K562 (cell line): ENCODE results near the gene ARHGAP9. TPM values are rescaled to one million over a fixed set of nuclear protein-coding genes. Genes with fewer than 3 reads are reported as not detected.

Experiments
- ATAC-seq: fragments of 200-7000 bp; cut with Tn5 transposase; 3 replicates; pipeline ENCODE4 v1.9.1; 2020; ENCODE audit warnings: moderate library complexity
- BruUV-seq: library from RNA; stranded (reverse); fragments of 400-500 nt; replicated peaks from 2 replicates; lab custom pipeline; 2021; lab: Mats Ljungman, UMichigan
- CTCF ChIA-PET: fragments of 300-600 bp; formaldehyde crosslinking; extraction: SDS; loops from one replicate; lab custom pipeline; 2021; ENCODE audit warnings: low intra/inter-chr PET ratio; lab: Yijun Ruan, JAX
- POLR2A ChIA-PET: fragments of 300-600, 350-650 bp; sonication (Branson Sonifier 250); formaldehyde crosslinking; extraction: SDS; loops from one replicate; lab custom pipeline; 2021; ENCODE audit warnings: antibody characterized with exemption, inconsistent platforms; lab: Yijun Ruan, JAX
- DNase-seq, 4 experiments: peaks; one replicate each; pipeline versions ENCODE4 v3.0.0 to v3.0.0-alpha.2; 2011 to 2018; ENCODE audit warnings: low spot score in 3 of 4, mixed read lengths in 3 of 4; ENCODE audit errors: extremely low read depth in 1 of 4
- FAIRE-seq: peaks from 2 replicates; lab custom pipeline; 2011; peaks lifted over from hg19 to GRCh38; lab: Jason Lieb, UNC
- H2AFZ ChIP-seq: 2 replicates; pipeline ENCODE4 v1.6.0; 2011; ENCODE audit warnings: low read depth, low read length, control low read depth, inconsistent platforms
- H3K27ac ChIP-seq: fragments of 200-600 bp; 3 replicates; pipeline ENCODE4 v1.8.0; 2011; ENCODE audit warnings: low read depth, mild to moderate bottlenecking, control low read depth, inconsistent platforms, low read length, moderate library complexity, mixed read lengths; ENCODE audit errors: extremely low read depth
- H3K27me3 ChIP-seq, 2 experiments: fragments of 300-600 bp in 1 of 2; 2 replicates in 1 of 2; 3 replicates in 1 of 2; pipeline versions ENCODE4 v1.6.0 to v1.8.0; 2011; ENCODE audit warnings: inconsistent platforms in 2 of 2, low read length in 2 of 2, mild to moderate bottlenecking in 1 of 2, mixed read lengths in 1 of 2, moderate library complexity in 1 of 2; ENCODE audit not compliant: control insufficient read depth in 2 of 2, insufficient read depth in 2 of 2
- H3K36me3 ChIP-seq: fragments of 300-600 bp; 3 replicates; pipeline ENCODE4 v1.8.0; 2011; ENCODE audit warnings: mild to moderate bottlenecking, low read length, inconsistent platforms; ENCODE audit not compliant: control insufficient read depth, insufficient read depth
- H3K4me1 ChIP-seq, 2 experiments: fragments of 200-600 bp in 1 of 2; replicated peaks in 1 of 2; 2 replicates in 1 of 2; 3 replicates in 1 of 2; pipeline versions ENCODE4 v1.5.1 to v1.8.0; 2011; ENCODE audit warnings: inconsistent platforms in 2 of 2, low read length in 2 of 2, mild to moderate bottlenecking in 1 of 2, mixed read lengths in 1 of 2, moderate library complexity in 1 of 2; ENCODE audit not compliant: control insufficient read depth in 2 of 2, insufficient read depth in 2 of 2
- H3K4me2 ChIP-seq: 2 replicates; pipeline ENCODE4 v1.6.1; 2011; ENCODE audit warnings: low read length, control low read depth, inconsistent platforms, mixed read lengths; ENCODE audit not compliant: insufficient read depth
- H3K4me3 ChIP-seq: fragments of 200-600 bp; sonication (generic), shearing (Covaris generic); 2 replicates; pipeline ENCODE4 v1.5.1; 2016; ENCODE audit warnings: control low read depth, inconsistent platforms
- H3K79me2 ChIP-seq: fragments of 200-600 bp; 3 replicates; pipeline ENCODE4 v1.8.0; 2011; ENCODE audit warnings: low read length, inconsistent platforms; ENCODE audit not compliant: control insufficient read depth, insufficient read depth
- H3K9ac ChIP-seq, 2 experiments: 2 replicates each; pipeline versions ENCODE4 v1.6.0 to v1.6.1; 2011; ENCODE audit warnings: low read depth in 2 of 2, low read length in 2 of 2, control low read depth in 1 of 2, inconsistent platforms in 1 of 2, mild to moderate bottlenecking in 1 of 2, mixed read lengths in 1 of 2; ENCODE audit not compliant: insufficient read depth in 1 of 2
- H3K9me1 ChIP-seq: one replicate; pipeline ENCODE4 v1.6.0; 2011; ENCODE audit warnings: inconsistent platforms, mild to moderate bottlenecking, low read length, moderate library complexity; ENCODE audit not compliant: control insufficient read depth, insufficient read depth
- H3K9me3 ChIP-seq: replicated peaks from 2 replicates; pipeline ENCODE4 v1.5.1; 2011; ENCODE audit warnings: low read depth, low read length, inconsistent platforms; ENCODE audit not compliant: control insufficient read depth, insufficient read depth
- H4K20me1 ChIP-seq: replicated peaks from 2 replicates; pipeline ENCODE4 v1.6.1; 2011; ENCODE audit warnings: low read length, inconsistent platforms, mixed read lengths; ENCODE audit not compliant: control insufficient read depth, insufficient read depth
- BRD4 ChIP-seq: fragments of 200-600 bp; sonication (generic); IDR thresholded peaks from 2 replicates; pipeline ENCODE4 v1.6.1; 2017; ENCODE audit warnings: inconsistent platforms
- CHD1 ChIP-seq: fragments of 200-600 bp; sonication (generic); IDR thresholded peaks from one replicate; pipeline ENCODE4 v1.6.1; 2012; ENCODE audit warnings: mild to moderate bottlenecking, moderate library complexity, low read length, inconsistent platforms
- HOMEZ ChIP-seq: fragments of 250-450 bp; sonication (Bioruptor Pico); IDR thresholded peaks from 2 replicates; pipeline ENCODE4 v1.4.0; 2020; ENCODE audit warnings: mild to moderate bottlenecking, moderate library complexity
- TRIM25 ChIP-seq: fragments of 450-650 bp; IDR thresholded peaks from 2 replicates; pipeline ENCODE4 v1.7.0; 2016; ENCODE audit warnings: borderline replicate concordance
- ZNF699 ChIP-seq: fragments of 250-450 bp; sonication (Bioruptor Pico); IDR thresholded peaks from 2 replicates; pipeline ENCODE4 v1.8.0; 2021; ENCODE audit warnings: mild to moderate bottlenecking, moderate library complexity; ENCODE audit not compliant: insufficient replicate concordance
- WGBS: fragments of 100-300 bp; shearing (Covaris generic); methylation state at CpG from one replicate; pipeline ENCODE4 v1.1.6; 2016; ENCODE audit warnings: low coverage, mixed read lengths; ENCODE audit not compliant: insufficient coverage; ENCODE audit errors: missing lambda C conversion rate; 5-methylcytosine and 5-hydroxymethylcytosine counted together
- in situ Hi-C: fragments of 300-500 bp; cut with MboI; formaldehyde crosslinking; loops from 4 replicates; pipeline ENCODE4 v1.15.0; 2018; ENCODE audit warnings: inconsistent platforms, mixed read lengths
- intact Hi-C: fragments of 100-400 bp; cut with micrococcal nuclease; formaldehyde crosslinking; loops from 2 replicates; pipeline ENCODE4 v1.14.2; 2022
- polyA plus RNA-seq, 8 experiments: library from polyadenylated mRNA; depleted of rRNA in 4 of 8; stranded (reverse) in 5 of 8; unstranded in 3 of 8; fragments of >200 nt; fragmentation: Nextera tagmentation in 2 of 8; fragmentation: Illumina TruSeq in 1 of 8; extraction: Ambion mirVana in 2 of 8; extraction: Trizol in 1 of 8; gene quantifications; 2 replicates each; pipeline versions ENCODE4 v1.2.1 to v1.2.3, GENCODE V29; 2011 to 2014; ENCODE audit warnings: inconsistent platforms in 1 of 8, missing spikeins in 1 of 8
- total RNA-seq, 7 experiments: library from RNA; depleted of rRNA in 6 of 7; stranded (reverse); fragments of >200 nt in 6 of 7; fragmentation: Illumina TruSeq in 2 of 7; extraction: Trizol in 2 of 7; gene quantifications; 2 replicates each; pipeline versions ENCODE4 v1.2.1 to v1.2.3, GENCODE V29; 2011 to 2021; ENCODE audit warnings: low replicate concordance in 1 of 7
- TF ChIP-seq, protein P1 (sequence below): fragments of 450-650 bp; IDR thresholded peaks from 2 replicates; pipeline ENCODE4 v1.6.1; 2016; ENCODE audit warnings: mild to moderate bottlenecking, moderate library complexity

Gene ARHGAP9
- total and polyA plus RNA-seq, 9 of the 15 experiments (the other 6 are each of a cell fraction or from before 2014, with no cell fraction given), result 1.5 to 10.2 (median 5.1) TPM

DNA sequence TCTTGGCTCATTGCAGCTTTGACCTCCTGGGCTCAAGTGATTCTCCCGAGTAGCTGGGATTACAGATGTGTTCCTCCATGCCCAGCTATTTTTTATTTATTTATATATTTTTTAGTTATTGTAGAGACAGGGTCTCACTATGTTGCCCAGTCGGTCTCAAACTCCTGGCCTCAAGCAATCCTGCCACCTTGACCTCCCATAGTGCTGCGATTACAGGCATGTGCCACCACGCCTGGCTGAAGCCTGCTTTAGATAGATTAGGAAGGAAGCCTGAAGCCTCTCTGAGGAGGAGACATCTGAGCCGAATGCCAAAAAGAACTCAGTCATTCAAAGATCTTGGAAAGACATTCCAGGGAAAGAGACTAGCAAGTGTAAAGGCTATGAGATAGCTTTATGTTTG, 34.9 kb downstream of the ARHGAP9 start:
- BruUV-seq, result no TSS peak
- ATAC-seq (peak; percentile 48), DNase-seq (no peak), FAIRE-seq (peak; percentile 26)
- Histone ChIP-seq H3K9me1 (no peaks in the 10 kb centered on the region), H3K27me3 (no peaks in the 10 kb centered on the region), H2AFZ (no peak overlapping the region), H3K36me3 (no peaks in the 10 kb centered on the region), H3K9ac (no peak overlapping the region; a peak in 1 of 4 replicates), H3K27ac (no peak overlapping the region), H3K4me1 (peaks cover 0 to 6% of the 10 kb centered on the region in 2 experiments; a peak in 2 of 5 replicates), H3K4me3 (no peak overlapping the region), H3K4me2 (no peak overlapping the region), H3K79me2 (no peaks in the 10 kb centered on the region), H3K9me3 (0 out of 2 replicates have a peak, but pooled peaks cover 3% of the 10 kb centered on the region), H4K20me1 (no peaks in the 10 kb centered on the region)
- ChIA-PET CTCF (no interaction called here), POLR2A (interaction anchor here (0.9 to 2.1 kb wide), 4 partner anchors 9 to 14 kb away, joined by 3 to 6 read pairs (median 4); partner anchors contain the start of gene INHBE)
- intact Hi-C loops, result no loop called here
- WGBS, result 15% methylated on average over 5 of the region's 5 CpGs
- in situ Hi-C loops, result no loop called here
- TF ChIP-seq TRIM25 (no peak), ZNF699 (CRISPR knock-in tag) (no peak), HOMEZ (CRISPR knock-in tag) (no peak), CHD1 (no peak), BRD4 (no peak)
- TF ChIP-seq, protein P1, sequence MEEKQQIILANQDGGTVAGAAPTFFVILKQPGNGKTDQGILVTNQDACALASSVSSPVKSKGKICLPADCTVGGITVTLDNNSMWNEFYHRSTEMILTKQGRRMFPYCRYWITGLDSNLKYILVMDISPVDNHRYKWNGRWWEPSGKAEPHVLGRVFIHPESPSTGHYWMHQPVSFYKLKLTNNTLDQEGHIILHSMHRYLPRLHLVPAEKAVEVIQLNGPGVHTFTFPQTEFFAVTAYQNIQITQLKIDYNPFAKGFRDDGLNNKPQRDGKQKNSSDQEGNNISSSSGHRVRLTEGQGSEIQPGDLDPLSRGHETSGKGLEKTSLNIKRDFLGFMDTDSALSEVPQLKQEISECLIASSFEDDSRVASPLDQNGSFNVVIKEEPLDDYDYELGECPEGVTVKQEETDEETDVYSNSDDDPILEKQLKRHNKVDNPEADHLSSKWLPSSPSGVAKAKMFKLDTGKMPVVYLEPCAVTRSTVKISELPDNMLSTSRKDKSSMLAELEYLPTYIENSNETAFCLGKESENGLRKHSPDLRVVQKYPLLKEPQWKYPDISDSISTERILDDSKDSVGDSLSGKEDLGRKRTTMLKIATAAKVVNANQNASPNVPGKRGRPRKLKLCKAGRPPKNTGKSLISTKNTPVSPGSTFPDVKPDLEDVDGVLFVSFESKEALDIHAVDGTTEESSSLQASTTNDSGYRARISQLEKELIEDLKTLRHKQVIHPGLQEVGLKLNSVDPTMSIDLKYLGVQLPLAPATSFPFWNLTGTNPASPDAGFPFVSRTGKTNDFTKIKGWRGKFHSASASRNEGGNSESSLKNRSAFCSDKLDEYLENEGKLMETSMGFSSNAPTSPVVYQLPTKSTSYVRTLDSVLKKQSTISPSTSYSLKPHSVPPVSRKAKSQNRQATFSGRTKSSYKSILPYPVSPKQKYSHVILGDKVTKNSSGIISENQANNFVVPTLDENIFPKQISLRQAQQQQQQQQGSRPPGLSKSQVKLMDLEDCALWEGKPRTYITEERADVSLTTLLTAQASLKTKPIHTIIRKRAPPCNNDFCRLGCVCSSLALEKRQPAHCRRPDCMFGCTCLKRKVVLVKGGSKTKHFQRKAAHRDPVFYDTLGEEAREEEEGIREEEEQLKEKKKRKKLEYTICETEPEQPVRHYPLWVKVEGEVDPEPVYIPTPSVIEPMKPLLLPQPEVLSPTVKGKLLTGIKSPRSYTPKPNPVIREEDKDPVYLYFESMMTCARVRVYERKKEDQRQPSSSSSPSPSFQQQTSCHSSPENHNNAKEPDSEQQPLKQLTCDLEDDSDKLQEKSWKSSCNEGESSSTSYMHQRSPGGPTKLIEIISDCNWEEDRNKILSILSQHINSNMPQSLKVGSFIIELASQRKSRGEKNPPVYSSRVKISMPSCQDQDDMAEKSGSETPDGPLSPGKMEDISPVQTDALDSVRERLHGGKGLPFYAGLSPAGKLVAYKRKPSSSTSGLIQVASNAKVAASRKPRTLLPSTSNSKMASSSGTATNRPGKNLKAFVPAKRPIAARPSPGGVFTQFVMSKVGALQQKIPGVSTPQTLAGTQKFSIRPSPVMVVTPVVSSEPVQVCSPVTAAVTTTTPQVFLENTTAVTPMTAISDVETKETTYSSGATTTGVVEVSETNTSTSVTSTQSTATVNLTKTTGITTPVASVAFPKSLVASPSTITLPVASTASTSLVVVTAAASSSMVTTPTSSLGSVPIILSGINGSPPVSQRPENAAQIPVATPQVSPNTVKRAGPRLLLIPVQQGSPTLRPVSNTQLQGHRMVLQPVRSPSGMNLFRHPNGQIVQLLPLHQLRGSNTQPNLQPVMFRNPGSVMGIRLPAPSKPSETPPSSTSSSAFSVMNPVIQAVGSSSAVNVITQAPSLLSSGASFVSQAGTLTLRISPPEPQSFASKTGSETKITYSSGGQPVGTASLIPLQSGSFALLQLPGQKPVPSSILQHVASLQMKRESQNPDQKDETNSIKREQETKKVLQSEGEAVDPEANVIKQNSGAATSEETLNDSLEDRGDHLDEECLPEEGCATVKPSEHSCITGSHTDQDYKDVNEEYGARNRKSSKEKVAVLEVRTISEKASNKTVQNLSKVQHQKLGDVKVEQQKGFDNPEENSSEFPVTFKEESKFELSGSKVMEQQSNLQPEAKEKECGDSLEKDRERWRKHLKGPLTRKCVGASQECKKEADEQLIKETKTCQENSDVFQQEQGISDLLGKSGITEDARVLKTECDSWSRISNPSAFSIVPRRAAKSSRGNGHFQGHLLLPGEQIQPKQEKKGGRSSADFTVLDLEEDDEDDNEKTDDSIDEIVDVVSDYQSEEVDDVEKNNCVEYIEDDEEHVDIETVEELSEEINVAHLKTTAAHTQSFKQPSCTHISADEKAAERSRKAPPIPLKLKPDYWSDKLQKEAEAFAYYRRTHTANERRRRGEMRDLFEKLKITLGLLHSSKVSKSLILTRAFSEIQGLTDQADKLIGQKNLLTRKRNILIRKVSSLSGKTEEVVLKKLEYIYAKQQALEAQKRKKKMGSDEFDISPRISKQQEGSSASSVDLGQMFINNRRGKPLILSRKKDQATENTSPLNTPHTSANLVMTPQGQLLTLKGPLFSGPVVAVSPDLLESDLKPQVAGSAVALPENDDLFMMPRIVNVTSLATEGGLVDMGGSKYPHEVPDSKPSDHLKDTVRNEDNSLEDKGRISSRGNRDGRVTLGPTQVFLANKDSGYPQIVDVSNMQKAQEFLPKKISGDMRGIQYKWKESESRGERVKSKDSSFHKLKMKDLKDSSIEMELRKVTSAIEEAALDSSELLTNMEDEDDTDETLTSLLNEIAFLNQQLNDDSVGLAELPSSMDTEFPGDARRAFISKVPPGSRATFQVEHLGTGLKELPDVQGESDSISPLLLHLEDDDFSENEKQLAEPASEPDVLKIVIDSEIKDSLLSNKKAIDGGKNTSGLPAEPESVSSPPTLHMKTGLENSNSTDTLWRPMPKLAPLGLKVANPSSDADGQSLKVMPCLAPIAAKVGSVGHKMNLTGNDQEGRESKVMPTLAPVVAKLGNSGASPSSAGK, result peak; percentile 42; the same call in 1 of the 2 replicates
